HepG2 (cell line): ENCODE results near the gene RAB28.

Source experiments
- HINFP ChIP-seq: sonication (generic); formaldehyde crosslinking; IDR thresholded peaks from 2 replicates; pipeline ENCODE4 v1.4.0; 2020; ENCODE audit warnings: low read depth, mild to moderate bottlenecking, missing genetic modification reagents
- HMG20B ChIP-seq: conservative IDR thresholded peaks from 2 replicates; pipeline ENCODE4 v1.6.1; 2016; ENCODE audit warnings: missing genetic modification reagents, missing compliant biosample characterization

DNA sequence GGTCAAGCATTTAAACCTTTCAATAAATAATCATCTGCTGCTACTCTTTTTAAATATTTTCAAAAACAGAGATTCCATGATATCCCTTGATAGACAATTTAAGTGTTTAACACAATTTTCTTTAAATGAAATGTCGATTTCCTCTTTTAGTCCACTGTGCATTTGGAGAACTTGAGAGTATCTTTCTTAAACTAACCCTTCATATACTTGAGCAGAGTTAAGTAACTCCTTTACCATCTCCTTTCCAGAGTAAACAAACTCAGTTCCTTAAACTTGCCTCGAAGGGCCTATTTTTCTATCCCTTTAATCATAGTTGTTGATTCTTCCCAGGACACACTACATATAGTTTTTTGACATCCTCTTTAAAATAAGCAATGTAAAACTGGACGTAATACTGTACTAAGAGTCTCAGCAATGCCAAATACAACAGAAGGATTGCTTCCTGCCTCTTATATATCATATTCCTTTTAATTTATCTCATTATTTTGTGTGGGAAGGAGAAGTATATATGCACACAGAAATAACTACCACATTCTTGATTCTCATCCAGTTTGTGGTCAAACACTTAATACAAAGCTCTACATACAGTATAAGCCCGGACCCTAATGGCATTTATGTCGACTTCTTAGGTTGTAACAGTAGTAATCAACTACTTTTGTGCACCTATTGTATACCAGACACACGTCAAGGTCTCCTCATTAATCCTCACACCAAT, 22.8 kb downstream of the RAB28 start:
- no peak for TF ChIP-seq HINFP
- TF ChIP-seq HMG20B (CRISPR knock-in tag), result no peak
